ENCODE results near the gene ABTB1. TPM values are rescaled to one million over a fixed set of nuclear protein-coding genes. Genes with fewer than 3 reads are reported as not detected.

Gene ABTB1
- total RNA-seq, 4 donors from 2014 or later = 17.6 to 91.9 (median 51.3) TPM

DNA sequence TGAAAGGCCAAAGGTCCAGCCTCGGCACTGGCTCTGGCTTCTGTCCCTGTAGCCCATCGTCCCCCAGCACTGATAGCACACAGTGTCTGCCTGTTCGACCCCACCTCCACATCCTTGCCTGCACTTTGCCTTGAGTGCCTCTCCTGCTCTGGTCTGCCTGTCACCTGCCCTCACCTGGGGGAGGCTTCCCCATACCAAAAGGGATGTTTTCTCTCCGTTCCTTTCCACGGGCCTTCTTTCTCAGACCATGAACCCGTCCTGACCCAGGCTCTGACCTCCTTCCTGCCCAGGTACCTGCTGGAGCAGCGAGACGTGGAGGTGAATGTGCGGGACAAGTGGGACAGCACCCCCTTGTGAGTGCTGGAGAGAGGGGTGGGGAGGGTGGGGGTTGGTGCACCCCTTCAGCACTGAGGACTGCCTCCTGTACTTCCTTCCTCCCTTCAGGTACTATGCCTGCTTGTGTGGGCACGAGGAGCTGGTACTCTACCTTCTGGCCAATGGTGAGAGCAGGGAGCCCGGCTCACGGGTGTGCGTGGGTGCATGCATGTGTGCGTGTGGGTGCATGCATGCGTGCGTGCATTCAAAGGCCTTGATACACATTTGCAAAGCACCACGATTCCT is 1.5 kb downstream of the ABTB1 start:
- TF ChIP-seq CTCF (IDR thresholded peaks at IDR 0.05; ENCODE audit: low read depth) = no peak

DNA sequence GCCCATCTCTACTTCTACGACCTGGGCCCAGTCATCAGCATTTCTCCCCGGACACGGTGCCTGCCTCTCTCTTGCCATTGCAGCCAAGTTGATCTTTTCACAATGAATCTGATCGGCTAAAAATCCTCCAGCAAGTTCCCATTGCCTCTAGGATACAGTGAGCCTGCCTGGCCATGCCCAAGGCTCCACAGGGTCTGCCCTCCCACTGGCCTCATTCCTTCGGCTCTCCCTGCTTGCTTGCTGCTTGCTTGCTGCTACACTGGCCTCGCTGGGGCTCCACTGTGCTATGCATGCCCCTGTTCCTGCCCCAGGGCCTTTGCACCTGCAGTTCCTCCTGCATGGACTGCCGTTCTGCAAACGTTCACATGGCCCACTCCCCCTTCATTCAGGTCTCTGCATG is 2.0 kb downstream of the ABTB1 start:
- no peak for TF ChIP-seq CTCF (IDR thresholded peaks at IDR 0.05; ENCODE audit: low read depth)

DNA sequence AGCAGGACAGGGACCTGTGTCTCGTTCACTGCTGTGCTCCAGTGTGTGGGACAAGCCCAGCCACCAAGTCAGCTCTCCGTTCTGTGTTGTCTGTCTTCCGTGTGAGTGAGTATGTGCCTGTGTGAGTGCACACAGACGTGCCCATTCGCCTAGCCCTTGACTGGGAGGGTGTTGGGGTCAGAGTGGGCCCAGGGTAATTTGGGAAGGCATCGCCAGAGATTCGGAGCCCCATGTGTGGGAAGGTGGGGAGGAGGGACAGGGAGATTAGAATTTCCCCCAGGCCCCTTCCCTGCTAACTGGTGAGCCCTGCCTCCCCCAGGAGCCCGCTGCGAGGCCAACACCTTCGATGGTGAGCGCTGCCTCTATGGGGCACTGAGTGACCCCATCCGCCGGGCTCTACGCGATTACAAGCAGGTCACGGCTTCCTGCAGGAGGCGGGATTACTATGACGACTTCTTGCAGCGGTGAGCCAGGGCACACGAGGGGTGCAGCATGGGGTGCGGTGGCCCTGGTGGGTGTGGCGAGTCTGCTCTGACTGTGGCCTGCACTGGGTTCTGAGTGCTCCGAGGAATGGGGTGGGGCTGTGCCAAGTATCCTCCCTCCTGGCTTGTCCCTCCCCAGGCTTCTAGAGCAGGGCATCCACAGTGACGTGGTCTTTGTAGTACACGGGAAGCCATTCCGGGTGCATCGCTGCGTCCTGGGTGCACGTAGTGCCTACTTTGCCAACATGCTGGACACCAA is 3.1 kb downstream of the ABTB1 start:
- no peak for TF ChIP-seq CTCF (IDR thresholded peaks at IDR 0.05; ENCODE audit: low read depth)

DNA sequence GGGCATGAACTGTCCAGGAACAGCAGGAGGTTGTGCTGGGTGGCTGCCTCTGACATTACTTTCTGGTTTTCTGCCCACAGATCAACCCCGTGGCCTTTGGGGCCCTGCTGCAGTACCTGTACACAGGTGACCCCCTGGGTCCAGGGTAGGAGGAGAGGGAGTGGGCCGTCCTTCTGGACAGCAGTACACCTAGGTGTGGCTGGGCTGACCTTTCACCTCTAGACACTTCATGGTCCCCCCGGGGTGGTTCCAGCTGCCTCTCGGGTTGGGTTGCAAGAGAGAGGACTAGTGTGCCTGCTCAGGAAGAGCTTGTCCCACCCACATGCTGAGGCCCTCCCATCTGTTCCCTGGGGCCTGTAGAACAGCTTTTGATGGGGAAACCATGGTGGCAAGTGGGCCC is 3.7 kb downstream of the ABTB1 start:
- TF ChIP-seq CTCF (IDR thresholded peaks at IDR 0.05; ENCODE audit: low read depth) = no peak

- no peak for TF ChIP-seq CTCF (IDR thresholded peaks at IDR 0.05; ENCODE audit: low read depth)
Observed at GRCh38 chr3:127676921-127677351, 4.2 kb downstream of the ABTB1 start.

GRCh38 chr3:127677541-127678314 is 5.0 kb downstream of the ABTB1 start:
- TF ChIP-seq CTCF (IDR thresholded peaks at IDR 0.05; ENCODE audit: low read depth) = no peak

- TF ChIP-seq CTCF (IDR thresholded peaks at IDR 0.05; ENCODE audit: low read depth) = no peak
Observed at GRCh38 chr3:127678315-127678599, 5.5 kb downstream of the ABTB1 start.
